ENCODE data around the gene PISD.
"Not testable (repeated sequence)": the region's sequence is repeated elsewhere in the genome, so short reads cannot be mapped to it uniquely, and the experiment has no call there.

The PISD gene

DNA sequence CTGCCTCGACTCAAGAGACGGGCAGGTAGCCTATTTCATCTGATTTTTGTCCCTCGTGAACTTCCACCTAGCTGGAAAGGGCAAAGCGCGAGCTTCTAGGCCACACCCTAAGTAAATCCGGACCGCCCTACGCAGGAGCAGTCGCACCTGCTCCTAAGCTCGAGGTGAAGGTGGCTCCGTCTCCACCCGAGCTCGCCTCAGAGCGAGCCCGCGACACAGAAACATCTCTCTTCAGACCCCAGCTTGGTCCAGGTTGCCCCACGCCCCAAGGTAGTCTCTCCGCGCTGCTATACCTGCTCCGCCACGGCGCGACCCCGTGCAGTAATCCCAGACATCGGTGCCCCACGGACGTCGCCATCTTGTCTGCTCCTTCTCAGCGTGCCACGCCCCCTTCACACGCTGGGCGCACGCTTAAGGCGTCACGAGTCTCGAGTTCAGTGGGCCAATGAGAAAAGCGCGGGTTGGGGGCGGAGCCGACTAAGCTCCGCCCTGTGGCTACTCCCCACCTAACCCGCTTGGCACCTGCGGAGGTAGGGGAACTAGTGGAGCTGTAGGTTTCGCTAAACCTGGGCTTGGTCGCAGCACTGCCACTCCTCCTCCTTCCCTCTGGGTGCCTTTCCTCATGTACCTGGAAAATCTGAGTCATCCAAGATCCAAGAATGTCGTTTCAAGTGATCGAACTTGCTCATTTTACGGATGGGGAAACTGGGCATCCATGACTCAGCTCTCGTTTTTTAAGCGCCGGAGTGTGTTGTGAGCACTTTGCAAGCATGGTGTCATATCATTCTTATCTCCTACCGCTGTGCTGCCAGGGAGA lies at the start of gene PISD:
Gene PISD, minus strand, starts transcription at position 365 of the 817 bp plus-strand sequence. Its CDS starts 7 bp downstream, at position 358.
- peak; percentile 98 for DNase-seq

- not testable (repeated sequence) for DNase-seq
These were observed 49.2 kb upstream of the PISD start for GRCh38 chr22:31711226-31711625.

- no peak for DNase-seq
These were observed 45.5 kb upstream of the PISD start for GRCh38 chr22:31707519-31707918.

- no peak for DNase-seq
These were observed 33.4 kb upstream of the PISD start for GRCh38 chr22:31695423-31695822.

GRCh38 chr22:31694046-31694445 lies 32.0 kb upstream of the PISD start:
- not testable (repeated sequence) for DNase-seq

DNA sequence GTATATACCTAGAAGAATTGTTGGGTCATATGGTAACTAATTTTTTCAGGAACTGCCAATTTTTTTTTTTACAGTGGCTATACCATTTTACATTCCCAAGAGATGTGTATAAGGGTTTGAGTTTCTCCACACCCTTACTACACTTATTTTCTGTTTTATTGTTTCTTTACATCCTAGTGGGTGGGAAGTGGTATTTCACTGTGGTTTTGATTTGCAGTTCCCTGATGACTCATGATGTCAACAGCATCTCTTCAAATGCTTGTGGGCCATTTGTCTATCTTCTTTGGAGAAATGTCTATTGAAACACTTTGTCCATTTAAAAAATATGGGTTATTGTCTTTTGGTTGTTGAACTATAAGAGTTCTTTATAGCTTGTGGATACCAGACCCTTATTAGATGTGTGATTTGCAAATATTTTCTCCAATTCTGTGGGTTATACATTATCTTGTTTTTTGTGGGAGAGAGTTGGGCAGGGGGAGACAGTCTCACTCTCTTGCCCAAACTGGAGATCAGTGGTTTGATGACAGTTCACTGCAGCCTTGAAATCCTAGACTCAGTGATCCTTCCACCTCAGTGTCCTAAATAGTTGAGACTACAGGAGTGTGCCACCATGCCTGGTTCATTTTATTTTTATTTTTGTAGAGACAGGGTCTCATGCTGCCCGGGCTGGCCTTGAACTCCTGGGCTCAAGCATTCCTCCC lies 30.3 kb upstream of the PISD start:
- DNase-seq, result no peak

DNA sequence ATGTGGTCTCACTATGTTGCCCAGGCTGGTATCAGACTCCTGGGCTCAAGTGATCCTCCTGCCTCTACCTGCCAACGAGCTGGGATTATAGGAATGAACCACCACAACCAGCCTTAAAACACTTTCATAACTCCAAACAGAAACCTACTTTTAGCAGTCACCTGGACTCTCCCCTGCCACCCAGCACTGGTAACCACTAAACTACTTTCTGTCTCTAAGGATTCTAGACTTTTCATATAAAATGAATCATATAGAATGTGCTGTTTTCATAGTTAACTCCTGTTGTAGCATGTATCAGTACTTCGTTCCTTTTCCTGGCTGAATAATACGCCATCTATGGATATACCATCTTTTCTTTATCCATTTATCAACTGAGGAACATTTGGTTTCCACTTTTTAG lies 29.4 kb upstream of the PISD start:
- DNase-seq, result no peak

DNA sequence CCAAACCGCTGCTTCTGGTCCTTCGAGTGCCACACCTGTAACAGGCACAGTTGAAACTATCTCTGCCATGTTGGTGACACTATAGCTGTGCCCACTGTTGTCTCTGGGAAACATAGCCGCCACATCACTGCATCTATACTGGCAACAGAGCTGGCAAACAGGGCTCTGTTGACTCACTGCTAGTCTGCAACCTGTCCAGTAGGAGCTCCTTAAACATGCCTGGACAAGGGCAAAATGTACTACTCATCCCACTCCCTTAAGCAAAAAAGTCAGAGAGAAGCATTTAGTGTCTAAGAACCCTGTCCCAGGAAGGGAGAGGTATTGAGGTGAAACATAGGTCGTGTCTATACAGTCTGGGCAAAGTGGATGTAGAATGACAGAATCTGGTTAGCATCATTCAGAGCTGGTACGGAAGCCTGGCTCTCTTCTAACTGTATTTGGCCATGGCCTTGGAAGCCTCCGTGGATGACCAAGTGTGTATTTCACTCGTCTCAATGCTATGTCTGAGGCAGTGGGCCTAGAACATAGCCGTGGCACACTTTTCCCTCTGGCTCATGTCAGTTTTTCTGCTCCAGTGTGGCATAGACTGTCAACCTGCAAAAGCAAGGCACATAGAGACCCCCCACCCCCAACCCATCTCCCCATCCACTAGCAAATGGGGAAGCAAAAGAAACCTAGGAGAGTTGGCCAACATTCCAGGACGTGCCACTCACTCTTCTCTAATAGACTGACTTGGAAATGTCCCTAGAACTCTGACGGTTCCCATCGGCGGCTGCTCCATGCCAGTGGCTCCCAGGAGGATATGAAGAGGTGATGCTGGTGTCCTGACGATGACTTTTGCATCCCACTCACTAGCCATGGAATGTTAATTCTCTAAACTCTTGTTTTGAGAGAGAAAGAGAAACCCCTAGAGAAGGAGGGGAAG lies 21.4 kb upstream of the PISD start:
- no peak for DNase-seq

- DNase-seq, result no peak
These were observed 20.7 kb upstream of the PISD start for GRCh38 chr22:31682751-31683150.

- DNase-seq, result no peak
These were observed 19.6 kb upstream of the PISD start for GRCh38 chr22:31681349-31682345.

DNA sequence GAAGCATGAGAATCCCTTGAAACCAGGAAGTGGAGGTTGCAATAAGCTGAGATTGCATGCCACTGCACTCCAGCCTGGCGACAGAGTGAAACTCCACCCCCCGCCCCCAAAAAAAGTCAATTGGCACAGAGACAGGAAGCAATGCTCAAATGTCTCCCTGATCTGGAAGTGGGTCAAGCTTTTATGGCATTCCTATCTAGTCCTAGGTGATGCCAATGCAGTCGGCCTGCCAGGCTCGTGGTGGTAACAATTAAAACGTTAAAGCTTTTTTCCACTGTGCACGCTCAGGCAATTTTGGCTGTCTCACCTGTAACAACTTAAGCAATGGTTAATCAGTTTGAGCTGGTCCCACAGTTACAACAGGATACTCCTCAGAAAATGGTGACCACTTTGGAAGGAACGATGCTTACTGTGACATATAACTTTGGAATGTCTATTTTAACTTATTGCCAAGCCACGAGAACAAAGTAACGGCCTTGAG lies 18.9 kb upstream of the PISD start:
- no peak for DNase-seq

- no peak for DNase-seq
These were observed 16.7 kb upstream of the PISD start for GRCh38 chr22:31678748-31679147.

DNA sequence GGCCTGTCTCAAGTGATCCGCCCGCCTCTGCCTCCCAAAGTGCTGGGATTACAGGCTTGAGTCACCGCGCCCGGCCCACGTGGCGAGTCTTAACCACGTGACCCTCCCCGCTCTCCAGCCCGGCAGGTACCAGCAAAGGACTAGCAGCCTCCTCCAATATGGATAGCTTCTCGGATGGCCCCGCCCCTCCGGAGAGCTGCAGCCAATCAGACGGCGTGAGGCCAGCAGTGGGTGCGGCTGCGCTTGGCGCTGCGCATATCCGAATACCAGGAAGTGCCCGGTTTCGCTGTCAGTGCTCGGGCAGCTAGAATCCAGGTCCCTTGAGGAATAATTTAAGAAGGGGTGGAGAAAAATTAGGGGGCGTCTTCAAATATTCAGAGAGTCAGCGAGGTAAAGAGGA lies 14.7 kb upstream of the PISD start:
- DNase-seq, result peak; percentile 94

DNA sequence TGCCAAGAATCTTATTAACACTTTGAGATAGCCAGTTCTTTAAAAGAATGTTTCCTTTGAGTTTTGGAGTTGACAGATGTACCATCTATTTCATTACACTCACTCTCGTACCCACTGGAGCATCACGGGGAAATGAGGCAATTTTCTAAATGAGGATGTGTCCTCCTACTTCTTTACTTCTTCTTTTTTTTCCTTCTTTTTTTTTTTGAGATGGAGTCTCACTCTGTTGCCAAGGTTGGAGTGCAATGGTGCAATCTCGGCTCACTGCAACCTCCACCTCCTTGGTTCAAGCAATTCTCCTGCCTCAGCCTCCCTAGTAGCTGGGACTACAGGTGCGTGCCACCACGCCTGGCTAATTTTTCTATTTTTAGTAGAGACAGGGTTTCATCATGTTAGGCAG lies 12.2 kb upstream of the PISD start:
- not testable (repeated sequence) for DNase-seq

DNA sequence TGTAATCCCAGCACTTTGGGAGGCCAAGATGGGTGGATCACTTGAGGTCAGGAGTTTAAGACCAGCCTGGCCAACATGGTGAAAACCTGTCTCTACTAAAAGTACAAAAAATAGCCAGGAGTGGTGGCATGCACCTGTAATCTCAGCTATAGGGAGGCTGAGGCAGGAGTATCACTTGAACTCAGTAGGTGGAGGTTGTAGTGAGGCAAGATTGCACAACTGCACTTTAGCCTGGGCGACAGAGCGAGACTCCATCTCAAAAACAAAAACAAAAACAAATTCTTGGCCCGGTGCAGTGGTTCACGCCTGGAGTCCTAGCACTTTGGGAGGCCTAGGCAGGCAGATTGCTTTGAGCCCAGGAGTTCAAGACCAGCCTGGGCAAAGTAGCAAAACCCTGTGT lies 6.8 kb upstream of the PISD start:
- not testable (repeated sequence) for DNase-seq

DNA sequence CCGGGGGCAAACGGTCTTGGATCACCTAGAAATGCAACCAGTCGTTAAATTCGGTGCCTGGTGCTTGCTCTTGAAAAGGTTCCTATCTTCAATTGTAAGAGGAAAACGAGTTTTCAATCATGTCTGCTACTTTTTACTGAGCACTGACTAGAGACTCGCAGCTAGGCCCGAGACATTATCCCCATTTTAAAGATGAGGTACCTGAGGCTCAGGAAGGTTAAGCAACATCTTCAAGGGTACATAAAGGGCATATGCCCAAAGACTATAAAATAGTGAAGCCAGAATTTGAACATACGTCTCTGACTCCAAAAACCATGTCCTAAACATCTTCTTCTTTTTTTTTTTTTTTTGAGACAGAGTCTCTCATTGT lies 638 bp upstream of the PISD start:
- no peak for DNase-seq

DNA sequence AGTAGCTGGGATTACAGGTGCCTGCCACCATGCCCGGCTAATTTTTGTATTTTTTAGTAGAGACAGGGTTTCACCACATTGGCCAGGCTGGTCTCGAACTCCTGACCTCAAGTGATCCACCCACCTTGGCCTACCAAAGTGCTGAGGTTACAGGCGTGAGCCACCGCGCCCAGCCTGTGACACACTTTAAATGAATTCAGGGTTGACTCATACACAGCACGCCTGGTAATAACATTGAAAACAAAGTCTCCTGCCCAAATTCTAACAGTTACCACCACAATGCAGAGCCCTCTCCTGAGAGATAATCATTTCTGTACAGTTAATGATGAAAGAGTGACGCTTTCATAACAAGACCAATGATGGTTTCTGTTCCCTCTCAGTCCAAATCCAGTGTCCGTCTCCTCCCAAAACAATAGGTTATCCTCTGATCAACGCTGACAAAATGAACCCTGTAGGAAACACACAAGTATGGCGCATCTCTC lies 1.1 kb downstream of the PISD start:
- DNase-seq, result peak; percentile 77

- DNase-seq, result no peak
These were observed 2.8 kb downstream of the PISD start for GRCh38 chr22:31659246-31659645.

- no peak for DNase-seq
These were observed 7.6 kb downstream of the PISD start for GRCh38 chr22:31654408-31654807.

GRCh38 chr22:31653944-31654343 lies 8.1 kb downstream of the PISD start:
- DNase-seq, result no peak

- DNase-seq, result no peak
These were observed 8.9 kb downstream of the PISD start for GRCh38 chr22:31652911-31653684.

All from activated CD8-positive, alpha-beta memory T cell treated with anti-CD3 and anti-CD28 coated beads, Interleukin-2, amount 50 U/mL, for 48 hours (primary cell).